Glutamatergic neuron (in vitro differentiated cells): ENCODE results near the gene IL22RA1. TPM values are rescaled to one million over a fixed set of nuclear protein-coding genes. Genes with fewer than 3 reads are reported as not detected.

Experiments used
- DNase-seq: peaks from one replicate; pipeline ENCODE4 v3.0.0; 2022
- H3K27ac Mint-ChIP-seq: one replicate; pipeline ENCODE4 v1.8.0; 2020; ENCODE audit warnings: mild to moderate bottlenecking, mixed read lengths, inconsistent platforms; ENCODE audit not compliant: unreplicated experiment
- H3K27me3 Mint-ChIP-seq: one replicate; pipeline ENCODE4 v1.8.0; 2020; ENCODE audit warnings: mild to moderate bottlenecking, moderate library complexity, mixed read lengths, inconsistent platforms; ENCODE audit not compliant: unreplicated experiment
- H3K36me3 Mint-ChIP-seq: one replicate; pipeline ENCODE4 v1.8.0; 2020; ENCODE audit warnings: mild to moderate bottlenecking, mixed read lengths, inconsistent platforms; ENCODE audit not compliant: unreplicated experiment
- H3K4me1 Mint-ChIP-seq: one replicate; pipeline ENCODE4 v1.8.0; 2020; ENCODE audit warnings: mild to moderate bottlenecking, low read depth, mixed read lengths, inconsistent platforms; ENCODE audit not compliant: unreplicated experiment
- H3K4me3 Mint-ChIP-seq: one replicate; pipeline ENCODE4 v1.8.0; 2020; ENCODE audit warnings: mild to moderate bottlenecking, mixed read lengths, inconsistent platforms; ENCODE audit not compliant: unreplicated experiment
- H3K9me3 Mint-ChIP-seq: one replicate; pipeline ENCODE4 v1.8.0; 2020; ENCODE audit warnings: mild to moderate bottlenecking, moderate library complexity, mixed read lengths, inconsistent platforms; ENCODE audit not compliant: unreplicated experiment
- CTCF ChIP-seq: fragments of 200-600 bp; sonication (generic); IDR thresholded peaks from one replicate; pipeline ENCODE4 v1.5.0; 2021; ENCODE audit not compliant: partially characterized antibody, unreplicated experiment
- total RNA-seq: library from RNA; stranded (reverse); fragmentation: NEBNext Ultra II Directional; extraction: Animal tissue kit (Norgen Biotek cat#: 25700); gene quantifications from one replicate; pipeline ENCODE4 v1.2.1, GENCODE V29; 2021; ENCODE audit not compliant: unreplicated experiment

The IL22RA1 gene
- total RNA-seq, 1 donor from 2014 or later, result not detected

GRCh38 chr1:24118410-24119242 lies 24.3 kb downstream of the IL22RA1 start:
- no peaks in the 10 kb centered on the region for H3K4me1 Mint-ChIP-seq
- H3K36me3 Mint-ChIP-seq, result no peaks in the 10 kb centered on the region
- TF ChIP-seq CTCF, result no peak
- H3K9me3 Mint-ChIP-seq, result peaks cover 1% of the 10 kb centered on the region
- no peak for DNase-seq
- no peak overlapping the region for H3K4me3 Mint-ChIP-seq
- H3K27me3 Mint-ChIP-seq, result no peaks in the 10 kb centered on the region
- no peak overlapping the region for H3K27ac Mint-ChIP-seq

- no peaks in the 10 kb centered on the region for H3K27me3 Mint-ChIP-seq
- H3K4me1 Mint-ChIP-seq, result no peaks in the 10 kb centered on the region
- no peak overlapping the region for H3K4me3 Mint-ChIP-seq
- DNase-seq, result no peak
- no peak overlapping the region for H3K27ac Mint-ChIP-seq
- no peaks in the 10 kb centered on the region for H3K36me3 Mint-ChIP-seq
- TF ChIP-seq CTCF, result no peak
- H3K9me3 Mint-ChIP-seq, result peaks cover 1% of the 10 kb centered on the region
Measured at GRCh38 chr1:24117722-24118409, 25.1 kb downstream of the IL22RA1 start.

- no peak for TF ChIP-seq CTCF
- DNase-seq, result no peak
- H3K4me3 Mint-ChIP-seq, result no peak overlapping the region
- no peaks in the 10 kb centered on the region for H3K4me1 Mint-ChIP-seq
- peaks cover 1% of the 10 kb centered on the region for H3K9me3 Mint-ChIP-seq
- H3K27ac Mint-ChIP-seq, result no peak overlapping the region
- no peaks in the 10 kb centered on the region for H3K36me3 Mint-ChIP-seq
- H3K27me3 Mint-ChIP-seq, result no peaks in the 10 kb centered on the region
Measured at GRCh38 chr1:24117132-24117531, 25.8 kb downstream of the IL22RA1 start.

- H3K4me3 Mint-ChIP-seq, result no peak overlapping the region
- H3K9me3 Mint-ChIP-seq, result peaks cover 1% of the 10 kb centered on the region
- no peak overlapping the region for H3K27ac Mint-ChIP-seq
- H3K4me1 Mint-ChIP-seq, result peaks cover 4% of the 10 kb centered on the region
- no peak for DNase-seq
- TF ChIP-seq CTCF, result no peak
- H3K36me3 Mint-ChIP-seq, result no peaks in the 10 kb centered on the region
- H3K27me3 Mint-ChIP-seq, result no peaks in the 10 kb centered on the region
Measured at GRCh38 chr1:24114753-24115152, 28.2 kb downstream of the IL22RA1 start.

GRCh38 chr1:24113641-24114033 lies 29.3 kb downstream of the IL22RA1 start:
- Mint-ChIP-seq H3K9me3 (peaks cover 3% of the 10 kb centered on the region), H3K27me3 (no peaks in the 10 kb centered on the region), H3K4me1 (peaks cover 4% of the 10 kb centered on the region), H3K36me3 (no peaks in the 10 kb centered on the region), H3K27ac (no peak overlapping the region), H3K4me3 (no peak overlapping the region)
- TF ChIP-seq CTCF, result no peak
- DNase-seq, result no peak
